ENCODE results near the gene RNASE4. TPM values are rescaled to one million over a fixed set of nuclear protein-coding genes. Genes with fewer than 3 reads are reported as not detected.

The RNASE4 gene
- total RNA-seq, 1 experiment from 2014 or later = 3.9 TPM

DNA sequence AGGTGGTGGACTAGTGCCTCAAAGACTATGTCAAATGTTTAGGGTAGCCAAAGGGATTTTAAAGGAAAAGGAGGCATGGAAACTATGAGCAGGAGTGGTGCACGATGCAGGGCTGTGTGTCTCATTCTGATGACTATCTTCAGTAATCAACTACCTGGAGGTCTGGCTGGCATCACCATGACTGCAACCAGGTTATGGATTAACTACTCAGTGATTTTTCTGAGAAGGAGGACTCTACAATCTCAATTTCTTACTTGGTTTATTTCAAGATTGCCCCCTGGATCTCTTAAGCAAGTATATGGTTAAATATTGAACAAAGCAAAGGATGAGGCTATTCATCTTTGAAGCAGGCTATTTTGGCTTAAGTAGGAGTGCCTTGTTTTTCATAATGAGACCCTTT, 42.2 kb downstream of the RNASE4 start:
- H3K4me1 ChIP-seq (ENCODE audit: control insufficient read depth in 1 of 2, insufficient read depth in 2 of 2, low read length in 2 of 2) = no peaks in the 10 kb centered on the region
- intact Hi-C loops (cut with micrococcal nuclease) = no loop called here
- RAD21 ChIA-PET (ENCODE audit: low non-redundant PET in 1 of 2, low total read pairs in 2 of 2, uncharacterized antibody in 2 of 2, unreplicated experiment in 2 of 2) = no interaction called here
- H3K27me3 ChIP-seq (ENCODE audit: insufficient read depth, low read length) = peaks cover 23% of the 10 kb centered on the region
- H3K36me3 ChIP-seq (ENCODE audit: control insufficient read depth in 1 of 2, insufficient read depth in 2 of 2, low read length in 2 of 2) = no peaks in the 10 kb centered on the region
- H3K9me2 ChIP-seq (ENCODE audit: insufficient read depth) = no peaks in the 10 kb centered on the region
- POLR2A ChIA-PET = no interaction called here
- no peak overlapping the region for H3K4me3 ChIP-seq (replicated peaks in 1 of 2; ENCODE audit: low read depth in 1 of 2, low read length in 2 of 2)
- no peak overlapping the region for H3K9ac ChIP-seq (ENCODE audit: low read length)
- CTCF ChIA-PET = no interaction called here
- DNase-seq (ENCODE audit: low read depth, low spot score) (no peak), ATAC-seq (no peak)
- no peak overlapping the region for H2AFZ ChIP-seq (ENCODE audit: low read depth, low read length, poor library complexity, severe bottlenecking)
- no peak overlapping the region for H3K27ac ChIP-seq (ENCODE audit: low read depth, low read length)
- H3K79me2 ChIP-seq (ENCODE audit: insufficient read depth, low read length) = no peaks in the 10 kb centered on the region
- no peak for TF ChIP-seq ZNF274 (IDR thresholded peaks at IDR 0.05; ENCODE audit: low read depth, low read length)
- TF ChIP-seq EZH2 (IDR thresholded peaks at IDR 0.05) = no peak
- TF ChIP-seq CBX3 (IDR thresholded peaks at IDR 0.05; ENCODE audit: low read depth) = no peak
- TF ChIP-seq SIN3A (IDR thresholded peaks at IDR 0.05; ENCODE audit: low read depth) = no peak
- no peak for TF ChIP-seq ZFX (IDR thresholded peaks at IDR 0.05)
- no peak for TF ChIP-seq RAD21 (IDR thresholded peaks at IDR 0.05; ENCODE audit: low read depth)
- TF ChIP-seq FOSL1 (IDR thresholded peaks at IDR 0.05; ENCODE audit: low read depth) = no peak
- TF ChIP-seq POLR2AphosphoS5 (IDR thresholded peaks at IDR 0.05; ENCODE audit: low read depth, low read length) = no peak
- no peak for TF ChIP-seq CEBPB (IDR thresholded peaks at IDR 0.05; ENCODE audit: low read depth)
- no peak for TF ChIP-seq CTCF (IDR thresholded peaks at IDR 0.05 in 2 of 3, conservative IDR thresholded peaks at IDR 0.05 in 1 of 3; ENCODE audit: borderline replicate concordance in 1 of 3, insufficient read depth in 1 of 3, low read depth in 2 of 3, low read length in 2 of 3)
- no peak for TF ChIP-seq ATF3 (IDR thresholded peaks at IDR 0.05)
- TF ChIP-seq EGR1 (IDR thresholded peaks at IDR 0.05; ENCODE audit: low read depth) = no peak
- no TSS peak for BruUV-seq (replicated peaks)
- no peaks in the 10 kb centered on the region for H3K9me3 ChIP-seq (ENCODE audit: control insufficient read depth in 1 of 2, insufficient read depth in 1 of 2, low read depth in 1 of 2, low read length in 2 of 2)
- H4K20me1 ChIP-seq (ENCODE audit: insufficient read depth) = no peaks in the 10 kb centered on the region
- no peak overlapping the region for H3K4me2 ChIP-seq (ENCODE audit: low read length)
